GM18508 (cell line): Measurements from ENCODE around the gene PSME2.

ENCODE experiments used
- ATAC-seq: cut with Tn5 transposase; IDR thresholded peaks from one replicate; pipeline ENCODE4 v1.9.1; 2021; ENCODE audit warnings: moderate number of reproducible peaks; ENCODE audit not compliant: insufficient read depth, unreplicated experiment

Gene PSME2, protein sequence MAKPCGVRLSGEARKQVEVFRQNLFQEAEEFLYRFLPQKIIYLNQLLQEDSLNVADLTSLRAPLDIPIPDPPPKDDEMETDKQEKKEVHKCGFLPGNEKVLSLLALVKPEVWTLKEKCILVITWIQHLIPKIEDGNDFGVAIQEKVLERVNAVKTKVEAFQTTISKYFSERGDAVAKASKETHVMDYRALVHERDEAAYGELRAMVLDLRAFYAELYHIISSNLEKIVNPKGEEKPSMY

DNA sequence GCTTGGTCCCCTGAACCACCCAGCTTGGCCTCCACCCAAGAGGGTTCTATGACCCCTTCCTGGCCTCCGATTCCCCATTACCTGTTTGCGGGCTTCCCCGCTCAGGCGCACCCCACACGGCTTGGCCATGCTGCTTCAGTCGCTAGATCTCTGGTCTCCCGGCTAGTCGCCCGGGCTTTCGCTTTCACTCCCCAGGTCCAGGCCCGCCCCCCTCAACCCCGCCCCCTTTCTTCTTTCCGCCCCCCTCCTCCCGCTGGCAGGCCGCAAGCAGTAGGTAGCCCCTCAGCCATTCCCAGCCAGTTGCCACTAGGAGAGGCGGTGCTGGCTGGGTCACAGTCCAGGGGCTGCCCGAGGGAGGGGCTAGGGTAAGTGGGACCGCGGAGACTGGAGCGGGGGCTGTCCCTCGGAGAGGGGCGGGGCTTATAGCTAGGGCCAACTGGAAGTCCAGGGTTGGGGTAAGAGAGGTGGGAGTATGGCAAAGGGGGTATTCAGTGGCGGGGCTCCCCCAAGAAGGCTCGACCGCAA lies at the start of gene PSME2:
PSME2 (minus strand) TSS at position 158 of the 525 bp plus-strand sequence; CDS start at position 129, 29 bp downstream.
- peak; percentile 31 for ATAC-seq

DNA sequence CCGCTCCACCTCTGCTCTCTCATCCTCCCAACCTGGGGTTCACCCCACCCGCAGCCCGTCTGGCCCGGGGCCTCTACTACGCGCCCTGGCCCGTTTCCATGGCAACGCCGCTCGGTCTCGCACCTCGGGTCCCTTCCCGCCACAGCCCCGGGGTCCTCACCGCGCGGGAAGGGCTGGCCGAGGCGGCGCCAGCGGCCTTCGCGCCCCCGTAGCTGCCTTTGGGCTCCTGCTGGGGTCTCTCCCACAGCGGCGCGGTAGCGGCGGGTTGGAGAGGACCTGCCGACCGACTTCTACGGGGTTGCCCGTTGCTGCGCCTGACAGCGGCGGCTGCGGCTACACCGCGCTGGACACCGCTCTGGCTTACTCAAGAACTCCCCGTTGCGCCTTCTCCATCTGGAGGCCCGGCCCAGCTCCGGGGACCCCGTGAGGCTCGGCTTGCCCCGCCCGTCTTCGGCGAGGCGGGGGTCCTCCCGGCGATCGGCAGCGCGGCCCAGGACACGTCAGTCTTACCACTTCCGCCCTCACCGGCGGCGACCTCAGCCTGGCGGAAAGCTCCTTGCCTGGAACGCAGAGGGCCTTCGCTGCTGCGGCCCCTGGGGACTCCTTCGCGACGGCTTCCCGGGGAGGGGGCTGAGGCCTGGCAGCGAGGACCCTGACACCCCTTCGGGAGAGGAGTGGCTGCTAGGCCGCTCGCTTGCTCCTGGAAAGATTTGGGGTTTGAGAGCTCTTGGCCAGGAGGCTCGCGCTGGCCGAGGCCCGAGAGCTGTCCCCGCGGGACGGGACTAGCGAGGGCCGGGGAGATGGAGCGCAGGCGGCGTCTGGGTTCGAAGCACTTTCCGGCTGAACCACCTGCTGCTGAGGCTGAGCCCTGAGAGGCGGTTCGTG lies 49.0 kb upstream of the PSME2 start, which contains the start of gene TM9SF1:
TM9SF1 (minus strand) TSS at position 256 of the 885 bp plus-strand sequence. CDS start 422 bp downstream, outside the sequence.
- ATAC-seq, result peak; percentile 61

DNA sequence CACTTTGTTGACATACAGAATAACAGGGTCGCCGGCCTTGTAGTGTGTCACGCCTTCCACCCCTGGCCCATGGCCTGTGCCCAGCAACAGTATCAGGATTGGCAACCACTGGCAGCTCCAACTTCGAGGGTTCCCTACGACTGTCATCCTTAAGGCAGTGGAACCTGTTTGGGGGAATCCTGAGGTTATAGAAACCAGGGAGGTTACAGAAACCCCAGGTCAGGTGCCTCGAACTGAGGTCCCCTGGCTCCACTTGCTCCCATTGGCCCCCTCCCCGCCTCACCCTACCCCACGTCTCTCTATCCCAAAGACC lies 48.4 kb upstream of the PSME2 start:
- ATAC-seq, result no peak

DNA sequence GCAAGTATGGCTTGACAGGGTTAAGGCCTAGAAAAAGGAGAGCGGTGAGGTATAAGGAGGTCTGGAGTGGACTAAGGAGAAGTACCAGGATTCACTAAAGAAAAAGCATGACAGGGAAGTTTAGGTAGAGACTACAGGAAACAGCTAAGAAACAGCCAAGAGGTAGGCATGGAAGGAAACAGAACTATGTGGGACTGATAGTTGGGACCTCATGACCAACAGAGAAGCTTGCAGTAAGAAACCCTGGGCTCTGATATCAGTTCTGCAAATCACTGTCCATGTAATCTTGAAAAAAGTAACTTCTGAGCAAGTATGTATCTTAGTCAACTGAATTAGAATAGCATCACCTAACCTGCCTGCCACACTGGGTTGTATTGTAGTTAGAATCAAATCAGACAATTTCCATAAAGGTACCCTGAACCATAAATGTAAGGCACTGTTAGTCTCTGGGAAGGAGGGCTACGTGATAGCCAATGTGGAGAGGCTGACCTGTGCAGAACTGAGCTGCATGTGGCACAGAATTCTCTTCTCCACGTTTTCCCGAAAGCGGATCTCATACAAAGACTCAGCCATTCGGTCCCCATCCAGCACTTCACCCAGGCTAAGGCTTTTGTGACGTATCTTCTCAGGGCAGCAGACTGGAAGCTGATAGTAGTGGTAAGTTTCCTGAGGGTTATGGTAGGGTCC lies 47.9 kb upstream of the PSME2 start:
- no peak for ATAC-seq

DNA sequence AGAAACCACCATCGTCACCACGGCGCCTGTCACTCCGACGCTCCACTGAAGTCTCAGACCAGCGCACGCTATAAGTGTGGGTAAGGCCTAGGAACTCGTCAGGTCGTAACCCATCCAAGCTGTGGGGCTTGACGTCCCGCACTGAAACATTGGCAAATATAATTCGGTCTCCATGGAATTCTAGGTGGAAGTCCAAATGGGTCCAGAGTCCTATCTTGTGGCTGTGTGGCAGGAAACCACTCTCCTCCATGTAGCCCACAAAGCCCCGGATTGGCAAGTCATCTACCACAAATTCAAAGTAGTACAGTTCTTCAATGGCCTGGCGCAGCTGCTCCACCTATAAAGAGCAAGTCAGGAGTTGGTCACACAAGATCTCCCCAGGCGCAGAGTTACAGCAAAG lies 46.5 kb upstream of the PSME2 start:
- no peak for ATAC-seq

DNA sequence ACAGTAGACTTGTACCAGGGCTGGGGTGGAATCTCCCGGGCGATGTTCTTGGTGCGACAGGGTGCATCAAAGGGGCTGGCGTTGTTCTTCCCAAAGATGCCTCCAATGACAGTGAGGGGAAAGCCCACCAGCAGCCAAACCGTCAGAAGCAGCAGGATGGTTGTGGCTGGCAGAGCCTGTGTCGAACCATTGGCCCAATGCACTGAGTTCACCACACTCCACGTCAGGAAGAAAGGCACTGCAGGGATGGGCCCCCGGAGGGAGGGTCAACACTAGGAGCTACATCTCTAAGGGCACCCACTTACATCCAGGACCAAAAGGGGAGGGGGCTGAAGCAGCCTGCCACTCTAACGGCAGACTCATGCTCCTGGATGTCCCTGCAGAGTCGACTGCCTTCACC lies 44.0 kb upstream of the PSME2 start:
- ATAC-seq, result no peak

DNA sequence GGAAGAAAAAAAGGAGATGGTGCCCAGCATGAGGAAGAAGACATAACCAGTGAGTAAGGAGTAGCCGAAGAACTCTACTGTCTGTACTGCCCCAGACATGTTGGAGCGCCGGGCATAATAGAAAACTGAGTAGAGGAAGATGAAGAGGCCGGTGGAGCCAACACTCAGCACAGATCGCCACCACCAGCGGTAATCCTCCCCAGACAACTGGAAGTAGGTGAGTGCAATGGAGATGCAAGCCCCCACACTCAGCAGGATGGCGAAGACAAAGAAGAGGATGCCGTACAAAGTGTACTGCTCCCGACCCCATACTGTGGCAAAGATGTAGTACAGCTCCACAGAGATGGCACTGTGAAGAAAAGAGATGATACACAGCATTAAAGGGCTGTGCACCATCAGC lies 43.0 kb upstream of the PSME2 start:
- ATAC-seq, result no peak

DNA sequence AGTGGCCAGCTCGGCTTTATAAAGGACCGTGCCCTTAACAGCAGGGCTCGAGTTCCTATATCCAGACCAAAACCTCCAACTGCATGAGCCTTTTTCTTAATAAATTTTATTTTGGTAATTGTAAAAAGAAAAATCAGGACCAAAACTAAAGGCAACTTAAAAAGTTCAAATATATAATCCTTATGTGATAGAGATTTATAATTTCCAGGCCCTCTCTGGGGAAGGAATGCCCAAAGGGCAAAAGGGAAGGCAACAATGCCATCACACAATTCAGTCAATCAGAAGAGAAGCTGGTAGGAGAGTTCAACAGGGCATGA lies 42.6 kb upstream of the PSME2 start:
- ATAC-seq, result no peak

DNA sequence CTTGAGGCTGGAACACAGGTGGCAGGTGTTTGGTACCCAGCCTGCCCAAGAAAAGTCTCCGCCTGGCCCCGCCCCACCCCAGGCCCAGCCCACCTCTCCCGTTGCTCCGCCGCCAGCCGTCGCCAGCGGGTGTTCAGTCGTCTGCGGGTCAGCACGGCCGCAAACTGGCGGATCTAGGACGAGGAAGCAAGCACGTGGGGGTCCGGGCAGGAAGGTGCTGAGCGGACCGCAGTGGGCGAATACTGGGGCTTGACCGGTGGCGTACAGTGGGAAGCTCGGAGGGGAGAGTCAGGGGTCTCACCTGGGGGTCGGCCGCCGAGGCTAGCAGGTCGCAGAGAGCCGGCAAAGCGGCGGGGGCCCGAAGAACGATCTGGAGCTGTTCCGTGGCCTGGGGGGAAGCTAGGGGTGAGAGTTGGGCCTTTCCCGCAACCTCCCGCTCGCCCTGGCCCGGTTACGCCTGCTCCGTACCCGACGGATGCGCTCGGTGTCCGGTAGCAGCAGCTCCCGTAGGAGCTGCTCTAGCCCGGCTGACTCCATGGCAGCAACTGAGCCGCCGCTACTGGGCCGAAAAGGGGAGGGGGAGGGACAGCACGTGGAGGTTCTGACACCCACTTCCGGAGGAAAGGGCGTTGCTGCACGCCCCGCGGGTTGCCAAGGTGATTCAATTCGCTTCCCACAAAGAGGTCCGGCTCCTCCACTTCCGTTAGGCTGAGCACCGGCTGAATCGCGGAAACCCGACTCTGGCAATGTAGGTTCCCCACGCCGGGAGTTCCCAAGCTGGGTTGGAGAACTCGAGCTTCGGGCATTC lies 42.0 kb upstream of the PSME2 start, which contains the start of gene IPO4:
IPO4 (minus strand) TSS at position 566 of the 808 bp plus-strand sequence; CDS start at position 537, 29 bp downstream.
- peak; percentile 54 for ATAC-seq

DNA sequence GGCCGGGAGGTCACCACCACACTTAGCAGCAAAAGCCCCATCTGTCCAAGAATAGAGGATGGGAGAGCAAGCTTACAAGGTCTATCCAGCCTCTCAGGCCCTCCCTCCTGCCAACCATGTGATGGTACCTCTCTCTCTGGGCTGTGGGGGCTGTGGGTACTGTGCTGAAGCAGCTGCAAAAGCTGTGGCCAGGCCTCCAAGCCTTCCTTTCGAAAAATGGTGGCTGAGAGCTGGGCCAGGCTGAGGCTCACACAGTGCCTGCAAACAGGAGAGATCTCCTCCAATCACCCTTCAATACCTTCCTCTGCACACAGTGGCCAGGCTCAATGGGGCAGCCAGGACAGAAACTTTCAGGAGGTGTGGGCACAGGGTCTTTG lies 41.1 kb upstream of the PSME2 start:
- ATAC-seq, result no peak

DNA sequence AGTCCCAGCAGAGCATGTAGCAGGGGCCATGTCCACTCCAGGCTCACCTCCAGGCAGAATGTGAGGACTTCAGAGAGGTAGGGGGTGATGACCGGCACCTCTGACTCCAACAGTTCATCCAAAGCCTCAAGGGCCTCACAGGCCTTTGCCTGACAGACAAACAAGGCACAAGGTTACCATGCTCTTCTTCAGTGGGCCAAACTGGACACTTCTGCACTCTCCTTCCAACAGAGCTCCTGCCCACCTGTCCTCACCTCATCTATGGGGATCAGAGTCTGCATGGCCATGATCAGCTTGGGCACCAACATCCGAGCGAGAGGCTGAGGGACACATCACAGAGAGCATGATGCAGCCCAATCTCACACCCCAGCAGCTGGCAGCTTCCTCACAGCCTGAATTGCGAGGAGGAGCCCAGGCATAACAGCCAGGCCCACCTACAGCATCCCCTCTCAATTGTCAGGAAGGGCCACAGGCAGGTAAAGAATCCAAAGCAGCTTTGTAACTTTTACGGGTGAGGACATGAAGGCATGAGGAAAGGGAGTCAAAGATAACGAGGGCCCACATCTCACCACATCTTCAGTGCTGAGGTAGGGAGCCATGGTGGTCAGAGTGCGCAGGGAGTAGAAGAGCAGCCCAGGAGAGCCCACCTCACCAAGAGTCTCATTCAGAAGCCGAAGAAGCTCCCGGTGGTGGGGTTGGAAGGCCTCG lies 40.6 kb upstream of the PSME2 start:
- ATAC-seq, result no peak

DNA sequence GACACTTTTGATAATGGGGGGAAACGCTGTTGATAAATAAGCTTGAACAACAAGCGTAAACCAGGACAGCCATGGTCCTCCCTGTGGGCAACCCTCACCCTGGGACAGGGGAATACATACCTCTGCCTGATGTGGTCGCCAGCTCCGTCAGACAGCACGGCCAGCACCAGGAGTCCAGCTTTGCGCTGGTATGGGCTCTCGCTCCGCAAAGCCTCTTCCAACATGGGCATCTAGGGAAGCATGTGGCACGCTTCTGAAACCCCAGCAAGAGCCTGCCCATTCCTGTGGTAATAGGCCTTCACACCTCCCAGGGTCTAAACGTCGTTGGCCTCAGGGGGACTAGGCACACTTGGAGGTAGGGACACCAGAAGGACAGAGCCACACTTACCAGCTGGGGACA lies 39.3 kb upstream of the PSME2 start:
- no peak for ATAC-seq

DNA sequence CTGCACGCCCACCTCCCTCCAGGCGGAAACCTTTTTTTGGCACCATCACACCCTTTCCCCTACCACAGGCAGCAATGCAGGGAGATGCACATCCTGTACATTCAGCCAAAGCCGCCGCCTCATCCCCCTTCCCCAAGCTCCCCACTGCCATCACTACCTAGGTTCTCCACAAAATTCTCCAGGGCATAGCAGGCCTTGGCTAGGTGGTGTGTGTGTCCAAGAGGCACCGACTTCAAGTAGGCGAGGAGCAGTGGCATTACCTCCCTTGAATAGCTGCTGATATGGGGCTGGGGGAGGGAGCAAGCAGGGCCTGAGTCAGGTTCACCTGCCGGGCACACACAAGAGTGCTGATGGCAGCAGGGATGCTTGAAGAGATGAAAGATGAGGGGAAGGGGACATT lies 38.6 kb upstream of the PSME2 start:
- no peak for ATAC-seq

DNA sequence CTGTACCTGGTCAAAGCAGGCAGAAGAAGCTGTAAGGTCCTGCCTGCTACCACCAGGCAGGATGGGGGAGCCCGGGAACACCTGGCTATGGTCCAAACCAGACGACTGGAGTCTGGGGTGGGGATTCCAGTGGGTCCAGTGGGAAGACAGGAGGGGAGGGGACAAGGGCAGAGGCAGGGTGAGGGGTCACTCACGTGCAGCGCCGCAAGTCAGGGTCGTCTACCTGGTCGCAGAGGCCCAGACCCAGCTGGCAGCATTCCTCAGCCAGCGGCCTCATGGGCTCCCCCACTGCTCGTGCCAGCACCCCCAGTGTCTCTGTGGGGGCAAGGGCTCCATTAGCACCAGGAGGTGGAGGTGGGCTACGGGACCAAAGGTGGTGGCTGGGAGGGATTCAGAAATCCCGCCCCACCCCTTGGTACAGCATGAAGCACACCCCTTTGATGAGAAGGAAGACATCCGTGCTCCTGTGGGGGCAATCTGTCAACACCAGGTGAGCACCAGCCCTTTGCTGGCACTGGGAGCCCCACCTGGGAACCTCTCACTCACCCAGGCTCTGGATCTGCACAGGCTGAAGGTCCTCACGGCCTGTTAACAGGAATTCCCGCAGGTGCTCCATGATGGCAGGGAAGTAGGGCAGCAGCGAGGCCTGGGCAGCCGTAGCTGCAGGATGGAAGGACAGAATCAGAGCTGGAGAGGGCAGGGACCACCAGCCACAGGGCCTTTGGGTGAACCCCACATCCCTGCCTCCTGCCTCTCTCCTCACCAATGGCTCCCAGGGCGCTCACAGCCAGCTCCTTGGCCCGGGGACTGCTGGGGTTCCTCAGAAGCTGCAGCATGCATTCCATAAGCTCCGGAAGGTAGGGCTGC lies 37.9 kb upstream of the PSME2 start:
- ATAC-seq, result no peak

DNA sequence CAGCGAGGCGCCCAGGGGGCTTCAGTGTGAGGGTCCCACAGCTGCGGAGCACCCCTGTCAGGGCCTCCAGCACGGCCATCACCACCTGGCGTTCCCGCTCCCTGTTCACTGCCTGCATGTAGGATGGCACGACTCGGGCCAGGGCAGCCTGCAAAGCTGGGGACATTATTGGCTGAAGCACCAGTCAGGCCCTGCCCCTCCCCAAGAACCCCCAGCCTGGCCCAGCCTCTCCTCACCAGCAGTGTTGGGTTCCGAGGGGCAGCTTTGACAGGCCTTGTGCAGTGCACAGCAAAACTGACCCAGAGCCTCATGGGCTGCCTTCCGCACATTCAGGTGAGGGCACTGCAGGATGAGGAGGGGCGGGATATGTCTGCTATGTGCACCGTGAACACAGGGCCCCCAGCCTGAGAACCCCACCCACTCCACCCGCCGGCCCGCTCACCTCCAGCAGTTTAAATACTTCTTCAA lies 36.6 kb upstream of the PSME2 start:
- ATAC-seq, result no peak

DNA sequence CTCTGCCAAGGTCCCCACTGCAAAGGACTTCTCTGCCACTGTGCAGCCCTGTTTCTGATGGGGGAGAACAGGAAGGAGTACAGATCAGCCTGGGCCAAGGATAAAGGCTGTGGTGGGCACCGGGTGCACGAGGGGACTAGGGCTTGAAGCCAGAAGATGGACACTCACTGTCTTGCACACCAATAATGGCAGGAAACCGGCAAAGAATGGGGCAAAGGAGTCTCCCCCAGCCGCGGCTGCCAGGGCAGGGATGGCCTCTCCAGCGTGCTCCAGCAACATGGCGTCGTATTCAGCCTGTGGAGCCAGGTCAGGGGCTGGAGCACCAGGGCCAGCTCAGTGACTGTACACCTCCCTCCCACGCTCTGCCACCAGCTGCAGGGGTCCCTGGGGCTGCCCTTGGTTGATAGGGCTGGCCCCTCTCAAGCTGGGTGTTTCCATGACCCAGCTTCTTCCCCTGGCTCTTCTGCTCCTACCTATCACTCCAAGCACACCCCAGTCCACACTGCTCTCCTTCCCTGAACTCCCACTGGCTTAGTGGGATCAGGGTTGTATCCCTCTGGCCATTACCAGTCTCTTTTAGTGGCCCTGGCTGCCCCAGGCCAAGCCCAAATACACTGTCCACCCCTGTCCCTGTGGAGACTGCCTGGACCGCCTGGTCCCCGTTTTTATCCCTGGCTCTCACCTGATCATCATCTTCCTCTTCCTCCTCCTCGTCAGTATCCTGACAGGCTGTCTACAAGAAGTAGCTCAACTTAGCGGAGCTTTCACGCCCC lies 35.9 kb upstream of the PSME2 start:
- ATAC-seq, result no peak

DNA sequence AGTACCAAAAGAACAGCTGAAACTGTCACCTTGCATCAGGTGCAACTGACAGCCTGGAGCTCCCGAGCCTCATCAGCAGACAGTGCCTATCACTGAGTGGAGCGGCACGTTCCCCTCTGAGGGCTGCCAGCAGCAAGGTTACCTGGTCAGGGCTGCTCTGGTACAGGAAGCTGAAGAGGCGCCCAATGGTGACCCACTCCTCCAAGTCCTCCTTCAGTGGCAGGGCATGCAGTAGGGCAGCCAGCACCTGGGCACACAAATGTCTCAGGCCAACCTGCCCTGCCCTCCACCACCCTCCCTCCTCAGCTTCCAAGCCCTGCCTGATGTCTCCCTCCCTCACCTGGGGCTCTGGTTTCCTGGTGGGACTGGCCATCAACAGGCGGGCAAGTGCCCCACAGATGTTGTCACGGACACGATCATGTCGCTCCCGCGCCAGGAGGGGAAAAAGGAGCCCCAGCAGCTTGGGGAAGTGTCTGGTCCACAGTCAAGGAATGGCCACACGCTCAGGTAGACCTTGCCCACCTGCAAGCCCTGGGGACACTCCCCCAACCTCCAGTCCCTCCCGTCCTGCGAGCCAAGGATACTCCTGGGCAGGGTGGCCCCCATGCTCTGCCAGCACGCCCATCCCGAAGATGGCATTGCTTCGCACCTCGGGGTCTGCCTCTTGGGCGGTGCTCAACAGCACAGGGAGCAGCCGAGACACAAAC lies 35.1 kb upstream of the PSME2 start:
- ATAC-seq, result no peak
